SJSA1 (cell line): ENCODE data around the gene PYY. TPM values are rescaled to one million over a fixed set of nuclear protein-coding genes. Genes with fewer than 3 reads are reported as not detected.
"Not testable (repeated sequence)": the region's sequence is repeated elsewhere in the genome, so short reads cannot be mapped to it uniquely, and the experiment has no call there.

Experiments used
- DNase-seq, 2 experiments: peaks; one replicate each; pipeline ENCODE4 v3.0.0-alpha.2; 2015 to 2020; ENCODE audit warnings: low spot score in 2 of 2, low read depth in 1 of 2
- H3K27ac ChIP-seq: fragments of 250-450 bp; sonication (Bioruptor Pico); 2 replicates; pipeline ENCODE4 v1.5.1; 2020; ENCODE audit warnings: mild to moderate bottlenecking, moderate library complexity
- H3K27me3 ChIP-seq: fragments of 250-450 bp; sonication (Bioruptor Pico); replicated peaks from 2 replicates; pipeline ENCODE4 v1.5.1; 2020; ENCODE audit warnings: mild to moderate bottlenecking, moderate library complexity
- H3K36me3 ChIP-seq: fragments of 250-450 bp; sonication (Bioruptor Pico); 2 replicates; pipeline ENCODE4 v1.5.1; 2020; ENCODE audit warnings: mild to moderate bottlenecking
- H3K4me1 ChIP-seq: fragments of 250-450 bp; sonication (Bioruptor Pico); replicated peaks from 2 replicates; pipeline ENCODE4 v1.6.1; 2021; ENCODE audit warnings: mild to moderate bottlenecking
- H3K4me3 ChIP-seq: fragments of 250-450 bp; sonication (Bioruptor Pico); 2 replicates; pipeline ENCODE4 v1.5.1; 2020; ENCODE audit warnings: mild to moderate bottlenecking
- H3K9me3 ChIP-seq: fragments of 250-450 bp; sonication (Bioruptor Pico); replicated peaks from 2 replicates; pipeline ENCODE4 v1.5.1; 2020; ENCODE audit warnings: mild to moderate bottlenecking
- total RNA-seq: library from RNA; depleted of rRNA; stranded (reverse); fragments of >200 nt; shearing (Covaris generic); gene quantifications from 2 replicates; pipeline ENCODE4 v1.2.3, GENCODE V29; 2014; rRNA removed

PYY gene
- total RNA-seq = not detected in 2 replicates

GRCh38 chr17:43953746-43954145, at the start of gene PYY:
TSS of gene PYY (minus strand) at chr17:43953940. CDS start at chr17:43953483, 457 bp downstream.
- peaks cover 52% of the 10 kb centered on the region for H3K4me1 ChIP-seq
- H3K9me3 ChIP-seq = no peaks in the 10 kb centered on the region
- peak within 1 kb of the TSS; percentile 13 for H3K4me3 ChIP-seq
- no peak for DNase-seq
- H3K27ac ChIP-seq = peak within 1 kb of the TSS; percentile 27; the same call in 1 of the 2 replicates
- no peaks in the 10 kb centered on the region for H3K36me3 ChIP-seq
- no peaks in the 10 kb centered on the region for H3K27me3 ChIP-seq

GRCh38 chr17:44002141-44002848, 48.6 kb upstream of the PYY start:
- no peak for DNase-seq

GRCh38 chr17:44001461-44001920, 47.8 kb upstream of the PYY start:
- no peak for DNase-seq
- H3K9me3 ChIP-seq = no peaks in the 10 kb centered on the region
- H3K4me1 ChIP-seq = peaks cover 20% of the 10 kb centered on the region
- H3K27me3 ChIP-seq = no peaks in the 10 kb centered on the region; the same call in 1 of the 2 replicates
- no peaks in the 10 kb centered on the region for H3K36me3 ChIP-seq
- no peak overlapping the region for H3K4me3 ChIP-seq
- H3K27ac ChIP-seq = no peak overlapping the region

More at GRCh38 chr17:44002141-44002848, 48.6 kb upstream of the PYY start:
- Histone ChIP-seq H3K9me3 (no peaks in the 10 kb centered on the region), H3K4me1 (peaks cover 24% of the 10 kb centered on the region), H3K36me3 (peaks cover 1% of the 10 kb centered on the region; the same call in 1 of the 2 replicates), H3K27me3 (no peaks in the 10 kb centered on the region; the same call in 1 of the 2 replicates), H3K4me3 (no peak overlapping the region), H3K27ac (no peak overlapping the region)

- DNase-seq = no peak
- Histone ChIP-seq H3K27ac (no peak overlapping the region), H3K36me3 (no peaks in the 10 kb centered on the region), H3K4me1 (peaks cover 15% of the 10 kb centered on the region), H3K9me3 (no peaks in the 10 kb centered on the region), H3K27me3 (no peaks in the 10 kb centered on the region; the same call in 1 of the 2 replicates), H3K4me3 (no peak overlapping the region)
Measured at GRCh38 chr17:44000871-44001460, 47.2 kb upstream of the PYY start.

GRCh38 chr17:44000141-44000860, 46.6 kb upstream of the PYY start:
- Histone ChIP-seq H3K27me3 (no peaks in the 10 kb centered on the region; the same call in 1 of the 2 replicates), H3K27ac (no peak overlapping the region), H3K4me1 (peaks cover 16% of the 10 kb centered on the region), H3K36me3 (no peaks in the 10 kb centered on the region), H3K4me3 (no peak overlapping the region), H3K9me3 (no peaks in the 10 kb centered on the region)
- no peak for DNase-seq

GRCh38 chr17:43999024-43999423, 45.3 kb upstream of the PYY start:
- Histone ChIP-seq H3K27ac (no peak overlapping the region), H3K4me3 (no peak overlapping the region), H3K36me3 (no peaks in the 10 kb centered on the region), H3K9me3 (no peaks in the 10 kb centered on the region), H3K27me3 (no peaks in the 10 kb centered on the region; the same call in none of the 2 replicates), H3K4me1 (peaks cover 24% of the 10 kb centered on the region)
- no peak for DNase-seq

- Histone ChIP-seq H3K4me3 (no peak overlapping the region), H3K9me3 (no peaks in the 10 kb centered on the region), H3K27ac (no peak overlapping the region), H3K4me1 (peaks cover 24% of the 10 kb centered on the region), H3K27me3 (no peaks in the 10 kb centered on the region; the same call in none of the 2 replicates), H3K36me3 (no peaks in the 10 kb centered on the region)
- no peak for DNase-seq
Measured at GRCh38 chr17:43998552-43998951, 44.8 kb upstream of the PYY start.

- H3K4me1 ChIP-seq = peaks cover 14% of the 10 kb centered on the region
- not testable (repeated sequence) for H3K27me3 ChIP-seq, H3K9me3 ChIP-seq, H3K36me3 ChIP-seq, DNase-seq, H3K4me3 ChIP-seq, H3K27ac ChIP-seq
Measured at GRCh38 chr17:43997180-43997579, 43.4 kb upstream of the PYY start.

- Histone ChIP-seq H3K4me3 (no peak overlapping the region), H3K36me3 (no peaks in the 10 kb centered on the region), H3K27ac (no peak overlapping the region), H3K4me1 (peaks cover 10% of the 10 kb centered on the region), H3K27me3 (no peaks in the 10 kb centered on the region; the same call in none of the 2 replicates), H3K9me3 (no peaks in the 10 kb centered on the region)
- DNase-seq = no peak
Measured at GRCh38 chr17:43995150-43995471, 41.4 kb upstream of the PYY start.

- H3K4me3 ChIP-seq = no peak overlapping the region
- peaks cover 10% of the 10 kb centered on the region for H3K4me1 ChIP-seq
- peak; percentile 57 to 80 for DNase-seq
- no peaks in the 10 kb centered on the region; the same call in 1 of the 2 replicates for H3K27me3 ChIP-seq
- H3K9me3 ChIP-seq = no peaks in the 10 kb centered on the region
- H3K27ac ChIP-seq = no peak overlapping the region
- no peaks in the 10 kb centered on the region for H3K36me3 ChIP-seq
Measured at GRCh38 chr17:43994272-43995149, 40.8 kb upstream of the PYY start.

- Histone ChIP-seq H3K9me3 (no peaks in the 10 kb centered on the region), H3K36me3 (no peaks in the 10 kb centered on the region), H3K4me3 (no peak overlapping the region), H3K27me3 (no peaks in the 10 kb centered on the region; the same call in none of the 2 replicates), H3K4me1 (peaks cover 10% of the 10 kb centered on the region), H3K27ac (no peak overlapping the region)
- DNase-seq = no peak
Measured at GRCh38 chr17:43992641-43993040, 38.9 kb upstream of the PYY start.

- Histone ChIP-seq H3K36me3 (no peaks in the 10 kb centered on the region), H3K4me1 (peaks cover 7% of the 10 kb centered on the region), H3K27me3 (peaks cover 27% of the 10 kb centered on the region), H3K4me3 (no peak overlapping the region), H3K9me3 (no peaks in the 10 kb centered on the region), H3K27ac (no peak overlapping the region)
- DNase-seq = no peak
Measured at GRCh38 chr17:43988301-43988700, 34.6 kb upstream of the PYY start.
